ENCODE measurements around the gene TOM1L2.
A peak's percentile ranks its signal among the peaks of the same experiment; 100 is the strongest.
"Not testable (repeated sequence)": the region's sequence is repeated elsewhere in the genome, so short reads cannot be mapped to it uniquely, and the experiment has no call there.

The TOM1L2 gene

GRCh38 chr17:17819111-17819510 lies 153.1 kb downstream of the TOM1L2 start:
- no peak for DNase-seq (ENCODE audit: low spot score)

GRCh38 chr17:17818088-17818526 lies 154.1 kb downstream of the TOM1L2 start:
- peak; percentile 83 for DNase-seq (ENCODE audit: low spot score)

- no peak for DNase-seq (ENCODE audit: low spot score)
These were observed 154.7 kb downstream of the TOM1L2 start for GRCh38 chr17:17817552-17817947.

GRCh38 chr17:17816831-17817551 lies 155.2 kb downstream of the TOM1L2 start:
- DNase-seq (ENCODE audit: low spot score), result no peak

DNA sequence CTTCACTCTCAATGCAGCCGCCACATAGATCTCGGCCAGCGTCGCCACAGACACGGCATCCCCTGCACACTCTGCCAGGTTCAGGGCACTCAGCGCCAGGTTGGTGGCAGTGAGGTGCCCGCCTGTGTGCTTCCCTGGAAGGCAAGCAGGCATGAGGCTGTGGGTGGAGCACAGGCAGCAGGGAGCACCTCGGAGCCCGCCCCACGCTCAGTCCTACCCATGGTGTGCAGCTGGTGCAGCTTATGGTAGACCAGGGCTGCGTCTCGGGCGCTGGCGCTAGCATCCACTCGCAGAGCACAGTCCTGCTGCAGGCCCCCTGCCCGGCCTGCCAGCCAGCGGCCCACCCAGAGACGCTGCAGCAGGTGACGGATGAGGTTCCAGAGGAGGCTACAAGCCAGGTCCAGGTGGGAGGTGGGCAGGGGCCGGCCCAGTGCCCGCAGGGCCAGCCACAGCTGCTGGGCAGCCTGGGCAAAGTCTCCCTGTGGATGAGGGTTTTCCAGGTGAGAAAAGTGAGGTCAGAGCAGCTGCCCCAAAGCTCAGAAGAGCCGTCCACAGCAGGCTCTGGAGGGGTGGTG lies 155.9 kb downstream of the TOM1L2 start:
- DNase-seq (ENCODE audit: low spot score), result no peak

DNA sequence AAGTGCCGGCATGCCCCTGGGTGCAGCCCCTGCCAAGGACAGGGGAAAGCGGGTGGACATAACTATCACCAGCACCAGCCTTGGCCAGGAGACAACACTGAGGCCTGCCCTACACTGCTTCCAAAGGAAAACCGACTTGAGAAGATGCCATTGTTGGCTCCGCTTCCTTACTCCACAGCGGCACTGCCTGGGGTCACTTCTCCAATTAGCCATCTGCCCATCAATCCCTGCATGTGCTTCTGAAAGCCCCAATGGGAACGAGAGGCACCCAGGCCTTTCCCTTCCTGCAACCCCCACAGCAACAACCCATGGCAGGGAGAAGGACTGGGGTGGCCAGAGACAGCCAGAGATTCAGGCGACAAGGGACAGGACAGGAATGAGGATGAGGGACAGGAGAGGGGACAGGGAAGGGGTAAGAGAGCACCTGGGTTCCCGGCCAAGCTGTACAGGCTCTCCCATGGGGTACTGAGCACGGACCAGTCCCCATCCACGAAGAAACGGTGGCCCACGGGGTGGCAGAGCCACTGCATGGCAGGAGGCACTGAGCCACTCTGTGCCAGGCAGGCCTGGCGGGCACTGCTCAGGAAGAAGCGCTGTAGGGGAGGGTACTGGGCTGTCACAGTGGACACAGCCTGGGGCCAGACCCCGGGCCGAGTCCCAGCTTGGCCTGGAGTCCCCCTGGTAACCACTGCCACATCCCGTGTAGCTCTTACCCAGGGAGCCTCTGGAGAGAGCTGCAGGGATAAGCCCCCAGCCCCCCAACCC lies 156.6 kb downstream of the TOM1L2 start:
- DNase-seq (ENCODE audit: low spot score), result no peak

DNA sequence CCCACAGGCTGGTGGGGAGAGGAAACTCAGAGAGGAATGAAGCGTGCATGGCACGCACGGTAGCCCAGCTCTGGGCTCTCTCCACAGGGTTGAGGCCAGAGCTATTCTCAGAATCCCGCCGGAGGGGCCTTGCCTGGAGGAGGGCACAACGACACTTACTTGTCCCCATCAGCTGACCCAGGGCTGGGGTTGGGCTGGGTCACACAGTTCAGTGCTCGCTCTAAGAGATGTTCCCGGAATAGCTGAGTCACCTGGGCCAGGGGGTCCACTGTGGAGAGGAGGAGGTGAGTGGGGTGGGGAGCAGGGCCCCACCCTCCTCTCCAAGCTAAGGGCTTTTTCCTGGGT lies 157.2 kb downstream of the TOM1L2 start:
- no peak for DNase-seq (ENCODE audit: low spot score)

DNA sequence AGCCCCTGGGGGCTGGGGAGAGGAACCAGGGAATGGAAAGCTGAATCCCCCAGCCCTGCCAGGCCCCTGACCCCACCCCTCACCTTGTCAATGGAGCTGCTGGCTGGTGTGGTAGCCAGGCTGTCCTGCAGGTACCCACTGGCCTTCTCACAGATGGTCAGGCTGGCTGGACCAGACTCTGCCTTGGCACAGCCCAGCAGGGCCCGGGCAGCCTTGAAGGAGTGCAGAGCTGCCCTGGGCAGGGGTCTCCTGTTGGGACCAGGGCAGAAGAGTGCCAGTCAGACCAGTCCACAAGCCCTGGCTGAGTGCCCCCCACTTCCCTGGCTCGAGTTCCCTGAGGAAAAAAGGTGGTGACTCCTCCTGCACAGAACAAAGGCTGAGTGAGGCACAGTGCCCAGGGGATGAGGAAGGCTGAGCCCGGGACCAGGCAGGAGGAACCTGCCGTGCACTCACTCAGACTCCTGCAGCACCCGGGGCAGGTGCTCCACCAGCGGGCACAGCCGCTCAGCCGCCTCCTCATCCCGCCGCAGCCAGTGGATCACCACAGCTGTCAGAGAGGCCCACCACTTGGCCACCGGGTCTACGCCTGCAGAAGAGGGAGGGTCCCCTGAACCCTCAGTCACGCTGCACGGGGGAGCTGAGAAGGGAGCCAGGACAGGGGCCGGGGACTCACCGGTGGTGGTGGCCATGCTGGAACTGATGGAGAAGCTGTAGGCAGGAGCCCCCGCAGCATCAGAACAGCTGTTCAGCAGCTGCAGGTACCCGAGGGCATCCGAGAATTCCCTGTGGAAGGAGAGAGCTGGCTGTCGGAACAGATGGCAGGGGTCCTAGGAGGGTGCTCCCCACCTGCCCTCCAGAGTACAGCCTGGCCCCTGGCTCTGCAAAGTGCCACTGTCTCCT lies 157.8 kb downstream of the TOM1L2 start:
- no peak for DNase-seq (ENCODE audit: low spot score)

GRCh38 chr17:17813725-17814095 lies 158.5 kb downstream of the TOM1L2 start:
- no peak for DNase-seq (ENCODE audit: low spot score)

GRCh38 chr17:17813055-17813724 lies 159.0 kb downstream of the TOM1L2 start:
- no peak for DNase-seq (ENCODE audit: low spot score)

DNA sequence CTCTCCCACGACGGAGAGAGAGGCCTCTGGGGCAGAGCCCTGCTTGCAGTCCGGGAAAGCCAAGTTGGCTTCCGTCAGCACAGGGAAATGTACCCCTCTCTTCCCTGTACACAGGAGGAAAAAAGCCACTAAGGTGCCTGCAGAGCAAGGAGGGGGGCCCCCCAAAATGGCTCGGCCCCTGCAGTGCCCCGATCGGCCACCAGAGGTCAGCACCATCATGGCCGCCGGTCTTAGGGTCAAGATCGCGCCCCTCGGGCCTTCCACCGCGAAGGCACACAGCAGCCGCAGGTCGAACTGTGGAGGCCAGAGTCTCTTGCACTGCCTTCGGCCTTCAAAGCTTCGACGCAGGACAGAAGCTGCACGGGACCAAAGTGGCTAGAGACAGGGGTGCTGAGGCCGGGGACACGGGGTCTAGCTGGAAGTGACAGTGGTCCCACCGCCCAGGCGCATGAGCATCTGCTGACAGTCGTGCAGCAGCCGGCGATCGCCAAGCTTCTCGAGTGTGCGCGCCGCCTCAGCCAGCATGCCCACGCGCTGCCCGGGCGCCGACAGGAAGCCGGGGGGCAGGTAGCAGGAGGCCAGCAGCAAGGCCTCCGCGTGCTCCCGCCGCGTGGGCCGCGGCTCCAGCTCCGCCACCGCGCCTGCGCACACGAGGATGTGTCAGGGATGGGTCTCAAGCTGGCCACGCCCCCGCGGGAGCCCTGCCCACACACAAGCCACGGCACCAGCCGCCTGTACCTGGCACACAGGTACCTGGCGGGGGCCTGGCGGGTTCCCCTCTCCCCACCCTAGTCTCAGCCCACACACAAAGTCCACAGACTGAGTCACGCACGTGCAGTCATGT lies 159.8 kb downstream of the TOM1L2 start:
- DNase-seq (ENCODE audit: low spot score), result peak; percentile 91

DNA sequence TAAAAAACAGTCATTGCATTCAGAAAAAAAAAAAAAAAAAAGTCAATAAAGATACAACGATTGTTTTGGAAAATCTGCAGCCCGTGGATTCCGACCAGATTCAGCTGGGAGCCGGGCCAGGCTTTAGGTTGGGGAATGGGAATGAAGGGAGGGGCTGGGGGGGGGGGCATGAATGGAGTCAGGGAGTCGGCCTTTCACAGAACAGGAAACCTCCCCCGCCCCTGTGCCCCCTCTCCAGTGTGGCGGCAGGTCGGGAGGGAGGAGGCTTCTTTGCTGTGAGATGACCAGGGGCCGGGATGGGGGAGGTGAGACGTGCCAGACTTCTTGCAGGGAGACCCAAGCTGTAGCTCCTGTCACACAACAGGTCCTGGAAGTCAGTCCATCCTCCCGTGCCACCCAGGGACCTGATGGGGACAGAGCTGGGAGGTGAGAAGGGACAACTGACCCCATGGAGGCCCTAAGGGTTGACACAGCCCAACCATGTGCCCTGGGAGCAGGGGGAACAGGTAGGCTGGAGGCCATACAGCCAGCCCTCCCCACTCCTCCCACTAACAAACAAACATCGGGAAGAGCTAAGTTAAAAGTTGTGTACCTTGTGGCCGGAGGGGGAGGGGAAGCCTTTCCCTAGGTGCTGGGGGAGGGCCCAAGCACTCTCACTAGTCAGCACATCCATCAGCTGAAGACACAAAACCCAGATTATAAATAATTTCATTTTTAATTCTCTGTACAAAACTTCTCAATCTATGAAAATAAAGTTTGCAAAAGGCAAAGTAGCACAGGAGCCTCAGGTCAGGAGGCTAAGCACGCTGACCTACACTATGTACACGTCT lies 160.6 kb downstream of the TOM1L2 start:
- no peak for DNase-seq (ENCODE audit: low spot score)

DNA sequence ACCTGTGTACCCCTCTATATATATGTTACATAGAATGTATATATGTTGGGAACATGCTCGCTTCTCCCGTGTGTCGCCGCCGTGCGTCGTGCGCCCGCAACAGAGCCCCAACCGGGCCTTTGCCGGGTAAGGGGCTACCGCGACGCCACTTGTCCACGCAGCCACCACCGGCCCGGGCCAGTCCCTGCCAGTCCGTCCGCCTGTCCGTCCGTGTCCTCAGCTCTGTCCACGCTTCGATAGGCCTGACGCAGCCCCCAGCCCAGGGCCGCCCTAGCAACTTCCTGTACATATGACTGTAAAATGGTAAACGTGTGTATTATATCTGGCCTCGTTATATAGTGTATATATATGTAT lies 161.3 kb downstream of the TOM1L2 start:
- no peak for DNase-seq (ENCODE audit: low spot score)

DNA sequence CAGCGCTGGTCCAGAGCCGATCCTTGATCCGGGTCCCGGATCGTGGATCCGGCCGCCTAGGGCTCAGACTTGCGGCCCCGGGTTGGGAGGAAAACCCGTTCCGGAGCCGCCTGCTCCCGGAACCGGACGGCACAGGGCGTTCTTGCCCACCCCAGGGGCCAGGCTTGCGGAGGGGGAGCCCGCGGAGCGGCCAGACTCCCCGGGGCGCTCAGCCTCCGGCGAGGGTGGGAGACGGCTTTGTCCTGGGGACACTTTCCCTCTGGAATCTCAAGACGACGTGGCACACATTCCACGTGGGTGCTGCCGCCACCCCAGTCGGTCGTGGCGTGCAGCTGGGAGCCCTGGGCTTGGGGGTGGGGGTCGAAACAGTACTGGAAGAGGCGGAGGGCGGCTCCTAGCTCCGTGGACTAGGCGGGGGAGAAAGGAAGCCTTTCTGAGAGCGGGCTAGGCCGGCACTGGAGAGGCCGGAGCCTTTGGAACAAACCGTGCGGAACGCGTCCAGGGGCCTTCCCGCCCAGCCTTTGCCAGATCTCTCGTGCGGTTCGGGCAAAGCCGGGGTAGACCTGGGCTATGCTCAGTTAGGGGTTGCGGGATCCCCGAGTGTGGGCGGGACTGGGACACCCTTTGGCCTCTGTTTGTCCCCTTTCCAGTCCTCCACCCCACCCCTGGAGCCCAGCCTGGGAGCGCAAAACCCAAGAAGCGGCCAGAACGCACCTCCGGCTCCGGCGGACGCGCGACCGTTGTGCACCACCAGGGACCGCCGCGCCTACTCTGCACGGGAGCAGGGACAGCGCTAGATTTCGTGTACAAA lies 161.9 kb downstream of the TOM1L2 start:
- peak; percentile 62 for DNase-seq (ENCODE audit: low spot score)

- no peak for DNase-seq (ENCODE audit: low spot score)
These were observed 162.6 kb downstream of the TOM1L2 start for GRCh38 chr17:17809531-17810083.

GRCh38 chr17:17808706-17809432 lies 163.3 kb downstream of the TOM1L2 start:
- DNase-seq (ENCODE audit: low spot score), result no peak

DNA sequence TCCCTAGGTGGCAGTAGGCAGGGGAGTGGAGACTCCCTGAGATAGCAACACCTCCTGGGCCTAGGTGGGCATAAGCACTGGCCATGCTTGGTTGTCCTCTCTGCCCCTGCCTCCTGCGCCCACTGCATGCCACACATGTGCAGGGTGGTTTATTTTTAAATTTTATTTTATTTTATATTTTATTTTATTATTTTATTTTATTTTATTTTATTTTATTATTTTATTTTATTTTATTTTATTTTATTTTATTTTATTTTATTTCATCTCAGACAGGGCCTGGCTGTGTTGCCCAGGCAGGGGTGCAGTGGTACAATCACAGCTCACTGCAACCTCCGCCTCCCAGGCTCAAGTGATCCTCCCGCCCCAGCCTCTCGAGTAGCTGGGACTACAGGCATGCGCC lies 164.0 kb downstream of the TOM1L2 start:
- DNase-seq (ENCODE audit: low spot score), result not testable (repeated sequence)

DNA sequence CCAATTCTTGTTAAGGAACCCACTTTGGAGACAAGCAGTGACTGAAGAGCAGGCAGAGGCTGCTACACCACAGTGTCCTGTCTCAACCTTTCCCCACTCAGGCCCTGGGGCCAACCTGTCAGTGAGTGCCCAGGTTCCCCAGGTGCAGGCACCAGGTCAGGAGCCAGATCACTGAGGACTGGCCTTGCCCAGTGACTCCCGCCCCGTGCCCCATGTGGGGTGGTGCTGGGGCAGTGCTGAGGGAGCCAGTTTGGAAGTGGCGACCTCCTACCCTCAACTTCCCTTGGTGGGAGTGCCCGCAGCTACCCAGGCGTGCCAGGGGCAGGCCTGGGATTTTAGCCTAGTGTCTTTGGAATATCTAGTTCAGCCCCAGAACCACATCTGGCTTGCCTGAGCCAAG lies 164.8 kb downstream of the TOM1L2 start:
- no peak for DNase-seq (ENCODE audit: low spot score)

Measured in AG20443 (cell line).